LNCaP clone FGC (cell line): Measurements from ENCODE around the gene CHD5.

ENCODE experiments used
- DNase-seq: peaks from one replicate; pipeline ENCODE4 v3.0.0-alpha.2; 2011; ENCODE audit warnings: low read depth
- H3K4me3 ChIP-seq: 2 replicates; pipeline ENCODE4 v1.5.1; 2011; ENCODE audit warnings: mild to moderate bottlenecking, low read depth, low read length, control low read depth
- CTCF ChIP-seq: IDR thresholded peaks from 2 replicates; pipeline ENCODE4 v1.5.1; 2012; ENCODE audit warnings: mild to moderate bottlenecking; ENCODE audit not compliant: control insufficient read depth, insufficient read depth; ENCODE audit errors: extremely low read depth

Gene CHD5

GRCh38 chr1:6106321-6106731 is 73.8 kb downstream of the CHD5 start:
- no peak for DNase-seq
- H3K4me3 ChIP-seq = no peak overlapping the region
- TF ChIP-seq CTCF = no peak

- H3K4me3 ChIP-seq = no peak overlapping the region
- TF ChIP-seq CTCF = no peak
- DNase-seq = no peak
Observed at GRCh38 chr1:6105763-6106162, 74.4 kb downstream of the CHD5 start.

GRCh38 chr1:6105218-6105679 is 74.9 kb downstream of the CHD5 start:
- no peak for DNase-seq
- H3K4me3 ChIP-seq = no peak overlapping the region
- TF ChIP-seq CTCF = peak; percentile 45

- no peak for TF ChIP-seq CTCF
- no peak overlapping the region for H3K4me3 ChIP-seq
- DNase-seq = no peak
Observed at GRCh38 chr1:6104631-6105030, 75.5 kb downstream of the CHD5 start.

GRCh38 chr1:6103854-6104530 is 76.1 kb downstream of the CHD5 start:
- no peak for DNase-seq
- TF ChIP-seq CTCF = no peak
- H3K4me3 ChIP-seq = no peak overlapping the region

GRCh38 chr1:6103111-6103853 is 76.8 kb downstream of the CHD5 start:
- TF ChIP-seq CTCF = no peak
- no peak overlapping the region for H3K4me3 ChIP-seq
- no peak for DNase-seq
